SK-N-SH (cell line): ENCODE measurements around the gene UNK. TPM values are rescaled to one million over a fixed set of nuclear protein-coding genes. Genes with fewer than 3 reads are reported as not detected.

Source experiments
- CTCF ChIA-PET: fragments of 300-600, 350-600 bp; formaldehyde crosslinking; extraction: SDS; loops from one replicate; lab custom pipeline; 2021; lab: Yijun Ruan, JAX
- POLR2A ChIA-PET: fragments of 350-600 bp; sonication (Branson Sonifier 250); formaldehyde crosslinking; extraction: SDS; loops from one replicate; lab custom pipeline; 2020; ENCODE audit warnings: antibody characterized with exemption, inconsistent platforms; lab: Yijun Ruan, JAX
- DNase-seq: peaks from one replicate; pipeline ENCODE4 v3.0.0; 2012
- H2AFZ ChIP-seq: fragments of 200-600 bp; sonication (generic); 2 replicates; pipeline ENCODE4 v1.8.1; 2016; ENCODE audit warnings: antibody characterized with exemption, mild to moderate bottlenecking, low read depth
- H3F3A ChIP-seq: fragments of 200-600 bp; sonication (generic); replicated peaks from 2 replicates; pipeline ENCODE3; 2016; ENCODE audit warnings: antibody characterized with exemption, mild to moderate bottlenecking; ENCODE audit not compliant: insufficient read depth
- H3K27ac ChIP-seq, 2 experiments: fragments of 200-500 bp in 1 of 2; fragments of 200-600 bp in 1 of 2; sonication (Bioruptor generic) in 1 of 2; sonication (generic), shearing (Covaris generic) in 1 of 2; 2 replicates each; pipeline versions ENCODE4 v1.5.1 to v1.6.1; 2014 to 2016; ENCODE audit warnings: low read depth in 2 of 2, inconsistent platforms in 1 of 2, low read length in 1 of 2, mild to moderate bottlenecking in 1 of 2, mixed read lengths in 1 of 2
- H3K27me3 ChIP-seq: fragments of 200-600 bp; sonication (generic), shearing (Covaris generic); 2 replicates; pipeline ENCODE4 v1.6.1; 2016; ENCODE audit warnings: mixed run types; ENCODE audit not compliant: insufficient read depth
- H3K36me3 ChIP-seq, 2 experiments: fragments of 200-500 bp in 1 of 2; fragments of 200-600 bp in 1 of 2; sonication (Bioruptor generic) in 1 of 2; sonication (generic) in 1 of 2; replicated peaks in 1 of 2; 2 replicates each; pipeline versions ENCODE3 to v1.5.1; 2014 to 2016; ENCODE audit warnings: low read length in 1 of 2, mild to moderate bottlenecking in 1 of 2; ENCODE audit not compliant: insufficient read depth in 2 of 2, control insufficient read depth in 1 of 2
- H3K4me1 ChIP-seq, 2 experiments: fragments of 200-500 bp in 1 of 2; fragments of 200-600 bp in 1 of 2; sonication (Bioruptor generic) in 1 of 2; sonication (generic), shearing (Covaris generic) in 1 of 2; 2 replicates each; pipeline versions ENCODE4 v1.5.1 to v1.6.1; 2014 to 2016; ENCODE audit warnings: low read depth in 1 of 2, low read length in 1 of 2, mixed run types in 1 of 2; ENCODE audit not compliant: insufficient read depth in 2 of 2, control insufficient read depth in 1 of 2
- H3K4me2 ChIP-seq: fragments of 200-600 bp; sonication (generic), shearing (Covaris generic); 2 replicates; pipeline ENCODE4 v1.6.1; 2017; ENCODE audit warnings: mixed run types
- H3K4me3 ChIP-seq, 2 experiments: fragments of 200-500 bp in 1 of 2; fragments of 200-600 bp in 1 of 2; sonication (Bioruptor generic) in 1 of 2; sonication (generic), shearing (Covaris generic) in 1 of 2; 2 replicates each; pipeline versions ENCODE4 v1.5.1 to v1.8.1; 2014 to 2016; ENCODE audit warnings: low read depth in 2 of 2, inconsistent platforms in 1 of 2, low read length in 1 of 2, mild to moderate bottlenecking in 1 of 2, mixed read lengths in 1 of 2, moderate library complexity in 1 of 2
- H3K79me2 ChIP-seq: fragments of 200-600 bp; sonication (generic); 2 replicates; pipeline ENCODE4 v1.8.1; 2017; ENCODE audit warnings: mild to moderate bottlenecking; ENCODE audit not compliant: insufficient read depth
- H3K9ac ChIP-seq: fragments of 200-600 bp; sonication (generic); 2 replicates; pipeline ENCODE4 v1.6.1; 2017; ENCODE audit warnings: mixed run types
- H3K9me2 ChIP-seq: fragments of 200-600 bp; sonication (generic); 2 replicates; pipeline ENCODE4 v1.6.1; 2017; ENCODE audit warnings: mixed run types
- H3K9me3 ChIP-seq: fragments of 200-600 bp; sonication (generic); 2 replicates; pipeline ENCODE4 v1.6.1; 2017; ENCODE audit warnings: mixed run types, mild to moderate bottlenecking, moderate library complexity
- H4K20me1 ChIP-seq: fragments of 200-600 bp; sonication (generic); 2 replicates; pipeline ENCODE4 v1.6.1; 2017; ENCODE audit warnings: mild to moderate bottlenecking, mixed run types; ENCODE audit not compliant: insufficient read depth
- CTCF ChIP-seq: fragments of 200-600 bp; sonication (generic); IDR thresholded peaks from 2 replicates; pipeline ENCODE4 v1.6.1; 2017; ENCODE audit warnings: antibody characterized with exemption, mild to moderate bottlenecking, moderate library complexity
- FOSL2 ChIP-seq: IDR thresholded peaks from 2 replicates; pipeline ENCODE4 v1.4.0; 2012; ENCODE audit warnings: low read depth, mild to moderate bottlenecking, moderate library complexity, borderline replicate concordance
- MEF2A ChIP-seq: IDR thresholded peaks from 2 replicates; pipeline ENCODE4 v1.4.0; 2012; ENCODE audit warnings: low read depth, borderline replicate concordance
- RAD21 ChIP-seq: IDR thresholded peaks from 2 replicates; pipeline ENCODE4 v1.6.1; 2012; ENCODE audit warnings: mild to moderate bottlenecking, low read length
- RXRA ChIP-seq: IDR thresholded peaks from 2 replicates; pipeline ENCODE4 v1.4.0; 2012; ENCODE audit warnings: low read depth, mild to moderate bottlenecking, borderline replicate concordance
- SMC3 ChIP-seq: IDR thresholded peaks from 2 replicates; pipeline ENCODE4 v1.6.1; 2012; ENCODE audit warnings: low read depth, low read length, improper control_type of control experiment
- WGBS: methylation state at CpG from one replicate; pipeline ENCODE4 v1.1.6; 2017; ENCODE audit warnings: low lambda C conversion rate; 5-methylcytosine and 5-hydroxymethylcytosine counted together
- polyA plus RNA-seq, 3 experiments: library from polyadenylated mRNA; depleted of rRNA; stranded (reverse); fragments of >200 nt; gene quantifications; 2 replicates each; pipeline ENCODE4 v1.2.3, GENCODE V29; 2012

The UNK gene
- polyA plus RNA-seq, 1 of the 3 experiments (the other 2 are of a cell fraction) = 24.8 TPM

GRCh38 chr17:75771334-75772281 is 13.0 kb upstream of the UNK start:
- CTCF ChIA-PET = interaction anchor here (1.2 to 11.7 kb wide), 7 partner anchors 8 to 97 kb away, joined by 3 to 111 read pairs (median 19); partner anchors contain the start of gene GALK1
- Histone ChIP-seq H3K36me3 (peaks cover 5 to 7% of the 10 kb centered on the region in 2 experiments), H3K9ac (no peak overlapping the region), H3K27ac (no peak overlapping the region), H3K9me2 (no peaks in the 10 kb centered on the region), H3K79me2 (peaks cover 3% of the 10 kb centered on the region; the same call in 1 of the 2 replicates), H3K4me2 (no peak overlapping the region), H3K4me1 (peaks cover 0 to 9% of the 10 kb centered on the region in 2 experiments; a peak in 2 of 4 replicates), H3F3A (peaks cover 22% of the 10 kb centered on the region), H3K27me3 (no peaks in the 10 kb centered on the region), H3K4me3 (no peak overlapping the region), H4K20me1 (peaks cover 26% of the 10 kb centered on the region), H3K9me3 (no peaks in the 10 kb centered on the region), H2AFZ (no peak overlapping the region)
- 91% methylated on average over 17 of the region's 17 CpGs for WGBS
- TF ChIP-seq CTCF (peak; percentile 32), SMC3 (peak; percentile 25; the same call in 1 of the 2 replicates), RXRA (no peak), RAD21 (peak; percentile 33; the same call in 1 of the 2 replicates)
- DNase-seq = no peak
- POLR2A ChIA-PET = interaction anchor here (0.8 to 7.6 kb wide), 4 partner anchors 8 to 72 kb away, joined by 3 to 161 read pairs (median 42); partner anchors contain the start of gene GALK1

DNA sequence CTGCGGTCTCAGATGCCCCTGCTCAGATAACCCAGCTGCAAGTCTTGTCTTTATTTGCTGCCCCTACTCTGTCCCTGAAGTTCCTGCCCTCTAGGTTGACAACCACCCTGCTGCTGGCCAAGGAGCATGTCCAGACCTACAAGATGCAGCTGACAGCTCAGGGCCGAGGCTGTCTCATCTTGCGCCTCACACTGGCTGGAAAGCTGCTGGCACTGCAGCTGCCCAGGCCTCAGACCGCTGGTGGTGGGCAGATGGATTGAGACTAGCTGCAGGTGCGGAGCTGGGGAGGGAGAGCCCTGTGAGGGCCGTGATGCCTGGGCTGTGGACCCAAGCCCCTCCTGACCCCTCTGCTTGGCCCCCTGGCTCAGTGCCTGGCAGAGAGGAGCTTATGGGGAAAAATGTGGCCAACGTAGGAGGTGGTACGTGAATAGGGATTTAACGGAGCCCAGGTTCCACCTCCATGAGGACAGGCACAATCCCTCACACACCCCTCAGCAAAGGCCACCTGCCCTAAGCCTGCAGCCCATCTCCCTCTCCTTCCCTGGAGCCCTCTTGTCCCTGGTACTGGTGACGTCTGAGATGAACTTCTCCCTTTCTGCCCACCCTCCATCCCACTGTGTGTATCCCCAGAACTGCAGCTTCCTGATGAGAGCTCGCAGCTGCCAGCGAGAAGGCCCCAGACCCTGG is 11.3 kb upstream of the UNK start:
- DNase-seq = peak; percentile 27
- Histone ChIP-seq H2AFZ (no peak overlapping the region), H3K4me1 (peaks cover 9 to 18% of the 10 kb centered on the region in 2 experiments; a peak in 3 of 4 replicates), H4K20me1 (peaks cover 42% of the 10 kb centered on the region), H3K9me2 (no peaks in the 10 kb centered on the region), H3K9me3 (no peaks in the 10 kb centered on the region), H3K4me2 (no peak overlapping the region), H3K9ac (no peak overlapping the region), H3K36me3 (peaks cover 21 to 23% of the 10 kb centered on the region in 2 experiments), H3F3A (peaks cover 39% of the 10 kb centered on the region), H3K27ac (no peak overlapping the region), H3K4me3 (no peak overlapping the region)
- CTCF ChIA-PET = interaction anchor here (0.8 to 11.7 kb wide), 10 partner anchors 9 to 154 kb away, joined by 3 to 111 read pairs (median 14); partner anchors contain the start of genes GALK1 and UNK
- POLR2A ChIA-PET = interaction anchor here (0.8 to 7.6 kb wide), 8 partner anchors 11 to 257 kb away, joined by 3 to 161 read pairs (median 6); partner anchors contain the start of genes GALK1, TSEN54 and UNK
- WGBS = 90% methylated on average over 12 of the region's 12 CpGs
- TF ChIP-seq RXRA (no peak), FOSL2 (no peak), MEF2A (no peak), CTCF (peak; percentile 24)
- TF ChIP-seq, all 33 proteins: peak for 1
- Histone ChIP-seq H3K79me2 (peaks cover 20% of the 10 kb centered on the region), H3K27me3 (no peaks in the 10 kb centered on the region)
